HG03095 (cell line): Measurements from ENCODE around the gene CD300C.
"Not testable (repeated sequence)": the region's sequence is repeated elsewhere in the genome, so short reads cannot be mapped to it uniquely, and the experiment has no call there.

ENCODE experiments used
- ATAC-seq: cut with Tn5 transposase; IDR thresholded peaks from one replicate; pipeline ENCODE4 v1.9.1; 2021; ENCODE audit warnings: moderate library complexity; ENCODE audit not compliant: unreplicated experiment

Gene CD300C

GRCh38 chr17:74563358-74563757, 17.4 kb upstream of the CD300C start:
- ATAC-seq: no peak

- ATAC-seq: no peak
Observed at GRCh38 chr17:74561586-74561985, 15.7 kb upstream of the CD300C start.

DNA sequence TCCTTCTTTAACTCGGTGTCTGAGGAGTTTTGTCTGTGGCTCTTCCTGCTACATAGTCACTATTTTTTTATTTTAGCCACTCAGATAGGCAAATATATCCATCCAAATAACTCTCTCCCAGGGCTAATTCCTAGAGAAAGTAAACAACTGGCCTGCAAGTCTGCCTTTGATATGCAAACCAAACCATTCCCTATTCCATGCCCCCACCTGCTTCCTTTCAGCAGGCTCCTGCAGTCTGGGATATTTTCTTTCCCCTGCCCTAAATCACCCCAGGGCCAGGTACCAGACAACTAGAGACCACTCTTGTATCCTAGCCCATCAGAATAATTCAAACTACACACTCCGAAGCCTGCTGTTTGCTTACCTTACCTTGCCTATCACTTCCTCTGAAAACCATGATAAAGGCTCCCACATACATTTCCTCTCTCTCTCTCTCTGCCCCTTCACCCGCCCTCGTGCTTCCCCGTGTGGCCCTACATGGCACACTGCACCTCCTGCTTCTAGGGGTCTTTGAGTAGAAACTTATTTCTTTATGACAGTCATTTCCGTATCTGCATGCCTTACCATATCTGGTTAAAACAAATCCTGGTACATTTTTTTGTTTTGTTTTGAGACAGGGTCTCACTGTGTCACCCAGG, 13.1 kb upstream of the CD300C start:
- no peak for ATAC-seq

DNA sequence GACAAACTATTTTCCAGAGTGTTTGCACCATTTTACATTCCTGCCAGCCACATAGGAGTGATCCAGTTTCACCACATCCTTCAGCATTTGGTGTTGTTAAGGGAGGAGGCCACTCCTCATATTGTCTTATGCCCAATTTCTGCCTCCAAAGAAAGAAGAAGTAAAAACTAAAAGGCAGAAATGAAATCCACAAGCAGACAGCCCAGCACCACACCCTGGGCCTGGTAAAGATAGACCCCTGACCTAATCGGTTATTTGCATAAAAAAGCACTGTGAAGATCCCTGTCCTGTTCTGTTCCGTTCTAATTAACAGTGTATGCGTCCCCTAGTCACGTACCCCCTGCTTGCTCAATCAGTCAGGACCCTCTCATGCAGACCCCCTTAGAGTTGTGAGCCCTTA, 12.5 kb upstream of the CD300C start:
- not testable (repeated sequence) for ATAC-seq

- ATAC-seq: no peak
Observed at GRCh38 chr17:74555427-74555940, 9.6 kb upstream of the CD300C start.

DNA sequence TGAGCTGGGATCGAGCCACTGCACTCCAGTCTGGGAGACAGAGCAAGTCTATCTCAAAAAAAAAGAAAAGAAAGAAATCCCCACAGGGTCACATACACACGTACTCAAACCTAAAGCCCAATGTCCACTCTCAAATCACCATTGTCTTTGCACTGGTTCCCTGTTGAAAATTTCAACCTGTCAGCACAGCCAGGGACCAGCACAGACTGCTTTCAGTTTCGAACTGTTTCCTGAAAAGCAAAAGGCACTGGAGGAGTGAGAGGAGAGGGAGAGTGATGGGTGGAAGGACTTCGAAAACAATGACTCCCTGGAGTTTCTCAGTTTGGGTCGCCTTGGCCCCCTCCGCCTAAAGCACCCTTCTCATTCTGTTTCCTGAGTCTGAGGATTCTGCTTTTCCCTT, 9.0 kb upstream of the CD300C start:
- no peak for ATAC-seq

DNA sequence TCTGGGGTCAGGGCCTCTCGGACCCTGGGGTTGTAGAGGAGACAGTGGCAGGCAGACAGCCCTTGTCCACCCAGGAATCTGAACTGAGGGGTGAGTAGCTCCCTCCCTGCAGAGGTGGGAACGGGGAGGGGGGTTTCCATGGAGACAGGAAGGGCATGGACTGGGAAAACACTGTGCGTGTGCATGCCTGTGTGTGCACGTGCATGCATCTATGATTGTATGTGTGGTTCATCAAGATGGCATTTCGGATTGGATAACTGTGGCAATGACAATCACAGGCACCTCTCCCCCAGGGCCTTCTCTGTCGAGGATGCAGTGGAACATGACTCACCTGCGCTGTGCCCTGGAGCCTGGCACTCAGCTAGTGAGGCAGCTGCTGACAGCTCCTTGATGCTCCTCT, 6.1 kb upstream of the CD300C start:
- no peak for ATAC-seq

DNA sequence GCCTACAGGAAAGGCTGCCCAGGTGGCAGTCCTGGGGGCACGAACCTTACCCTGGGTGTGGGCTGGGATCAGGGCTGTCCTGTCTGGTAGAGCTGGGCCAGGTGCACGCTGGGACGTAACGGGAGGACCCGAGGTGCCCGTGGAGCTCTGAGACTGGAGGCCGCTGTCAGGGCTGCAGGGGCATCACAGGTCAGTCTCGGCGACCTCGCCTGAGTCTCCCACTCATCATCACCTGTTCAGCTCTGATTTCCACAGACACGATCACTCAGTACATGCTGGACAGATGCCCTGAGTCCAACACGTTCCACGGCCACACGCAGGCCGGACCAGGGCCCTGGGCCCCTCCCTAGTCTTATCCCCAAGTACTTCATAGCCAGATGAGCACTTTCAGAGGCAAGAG, 4.7 kb upstream of the CD300C start:
- ATAC-seq: no peak

- ATAC-seq: no peak
Observed at GRCh38 chr17:74549343-74549742, 3.4 kb upstream of the CD300C start.

GRCh38 chr17:74547736-74548135, 1.8 kb upstream of the CD300C start:
- ATAC-seq: no peak

DNA sequence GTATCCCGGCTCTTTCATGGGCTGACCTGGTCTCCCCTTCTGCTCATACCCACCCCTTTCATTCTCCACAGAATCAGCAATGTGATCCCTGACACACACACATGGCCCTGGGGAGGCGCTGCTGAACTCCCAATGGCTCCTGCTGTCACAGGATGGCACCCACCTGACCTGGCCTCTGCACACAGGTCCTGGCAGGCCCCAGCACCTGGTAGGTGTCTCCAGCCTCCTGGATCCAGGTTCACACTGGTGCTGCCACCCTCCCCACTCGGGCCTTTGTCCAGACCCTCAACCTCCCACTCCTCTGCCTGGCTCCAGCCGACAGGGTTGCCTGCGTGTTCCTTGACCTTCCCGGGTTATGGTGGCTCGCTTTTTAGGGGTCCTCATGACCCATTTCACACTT, 1.3 kb upstream of the CD300C start:
- ATAC-seq: no peak

DNA sequence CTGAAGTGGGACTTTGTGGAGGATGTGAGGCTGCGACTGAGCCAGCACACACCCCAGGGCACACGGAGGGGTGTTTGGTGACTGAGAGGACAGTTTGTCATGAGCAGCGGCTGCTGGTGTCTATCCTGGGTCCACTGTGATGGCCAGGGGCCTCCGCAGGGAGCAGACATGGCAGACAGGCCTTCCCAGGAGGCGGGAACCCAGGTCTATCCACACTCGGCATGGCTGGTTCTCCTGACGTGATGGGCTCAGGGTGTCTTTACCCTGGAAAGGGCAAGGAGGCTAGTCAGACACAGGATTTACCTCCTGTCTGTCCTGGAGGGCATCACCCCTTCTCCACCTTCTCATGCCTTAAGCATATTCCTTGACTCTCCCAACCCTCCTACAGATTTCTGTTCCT, 671 bp upstream of the CD300C start:
- ATAC-seq: no peak

DNA sequence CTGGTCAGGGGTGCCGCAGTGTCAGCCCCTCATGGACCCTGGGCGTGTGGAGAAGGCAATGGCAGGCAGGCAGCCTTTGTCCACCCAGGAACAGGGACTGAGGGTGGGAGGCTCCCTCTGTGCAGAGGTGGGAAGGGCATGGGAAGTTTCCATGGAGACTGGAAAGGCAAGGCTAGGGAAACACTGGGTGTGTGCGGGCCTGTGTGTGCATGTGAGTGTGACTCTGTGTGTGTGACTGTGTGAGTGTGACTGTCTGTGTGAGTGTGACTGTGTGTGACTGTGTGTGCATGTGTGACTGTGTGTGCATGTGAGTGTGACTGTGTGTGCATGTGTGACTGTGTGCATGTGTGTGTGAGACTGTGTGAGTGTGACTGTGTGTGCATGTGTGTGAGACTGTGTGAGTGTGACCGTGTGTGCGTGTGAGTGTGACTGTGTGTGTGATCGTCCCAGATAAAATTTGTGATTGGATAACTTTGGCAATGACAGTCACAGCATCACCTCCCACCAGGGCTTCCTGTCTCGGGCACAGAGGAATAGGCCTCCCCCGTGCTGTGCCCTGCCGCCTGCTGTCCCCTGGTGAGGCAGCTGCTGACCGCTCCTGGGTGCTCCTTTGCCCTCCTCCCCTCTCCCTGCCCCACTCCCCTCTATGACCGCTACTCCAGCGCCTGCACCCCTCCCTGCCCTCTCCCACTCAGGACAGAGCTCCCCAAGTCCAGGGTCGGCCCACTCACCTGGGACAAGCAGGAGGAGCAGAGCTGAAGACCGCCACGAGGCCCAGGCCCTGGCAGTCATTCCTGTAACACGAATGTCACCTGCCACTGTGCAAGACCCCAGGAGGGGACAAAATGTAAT, 698 bp downstream of the CD300C start:
- no peak for ATAC-seq

- no peak for ATAC-seq
Observed at GRCh38 chr17:74543891-74544760, 1.8 kb downstream of the CD300C start.

GRCh38 chr17:74543406-74543805, 2.5 kb downstream of the CD300C start:
- ATAC-seq: no peak

DNA sequence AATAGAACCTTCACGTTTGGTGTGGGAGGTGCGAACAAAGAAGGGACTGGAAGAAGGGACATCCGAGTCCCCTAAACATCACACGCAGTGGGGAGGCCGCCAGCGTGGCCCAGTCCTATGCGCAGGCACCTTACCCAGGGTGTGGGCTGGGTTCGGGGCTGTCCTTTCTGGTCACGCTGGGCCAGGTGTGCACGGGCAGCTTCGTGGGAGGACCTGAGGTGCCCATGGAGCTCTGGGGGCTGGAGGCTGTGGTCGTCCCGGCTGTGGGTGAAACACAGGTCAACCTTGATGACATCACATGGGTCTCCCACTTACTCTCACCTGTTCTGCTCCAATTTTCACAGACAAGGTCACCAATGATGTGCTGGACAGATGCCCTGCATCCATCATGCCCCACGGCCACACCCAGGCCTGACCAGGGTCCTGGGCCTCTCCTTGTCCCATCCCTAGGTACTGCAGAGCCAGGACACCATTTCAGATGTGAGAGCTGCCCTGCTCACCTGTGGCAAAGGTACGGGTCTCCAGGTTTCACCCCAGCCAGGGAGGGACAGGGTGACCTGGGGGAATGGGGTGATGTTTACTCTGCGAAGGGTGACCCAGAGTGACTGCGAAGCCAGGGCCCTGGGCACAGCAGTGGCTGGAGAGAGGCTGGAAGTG, 3.1 kb downstream of the CD300C start:
- ATAC-seq: no peak

GRCh38 chr17:74542166-74542565, 3.7 kb downstream of the CD300C start:
- no peak for ATAC-seq

DNA sequence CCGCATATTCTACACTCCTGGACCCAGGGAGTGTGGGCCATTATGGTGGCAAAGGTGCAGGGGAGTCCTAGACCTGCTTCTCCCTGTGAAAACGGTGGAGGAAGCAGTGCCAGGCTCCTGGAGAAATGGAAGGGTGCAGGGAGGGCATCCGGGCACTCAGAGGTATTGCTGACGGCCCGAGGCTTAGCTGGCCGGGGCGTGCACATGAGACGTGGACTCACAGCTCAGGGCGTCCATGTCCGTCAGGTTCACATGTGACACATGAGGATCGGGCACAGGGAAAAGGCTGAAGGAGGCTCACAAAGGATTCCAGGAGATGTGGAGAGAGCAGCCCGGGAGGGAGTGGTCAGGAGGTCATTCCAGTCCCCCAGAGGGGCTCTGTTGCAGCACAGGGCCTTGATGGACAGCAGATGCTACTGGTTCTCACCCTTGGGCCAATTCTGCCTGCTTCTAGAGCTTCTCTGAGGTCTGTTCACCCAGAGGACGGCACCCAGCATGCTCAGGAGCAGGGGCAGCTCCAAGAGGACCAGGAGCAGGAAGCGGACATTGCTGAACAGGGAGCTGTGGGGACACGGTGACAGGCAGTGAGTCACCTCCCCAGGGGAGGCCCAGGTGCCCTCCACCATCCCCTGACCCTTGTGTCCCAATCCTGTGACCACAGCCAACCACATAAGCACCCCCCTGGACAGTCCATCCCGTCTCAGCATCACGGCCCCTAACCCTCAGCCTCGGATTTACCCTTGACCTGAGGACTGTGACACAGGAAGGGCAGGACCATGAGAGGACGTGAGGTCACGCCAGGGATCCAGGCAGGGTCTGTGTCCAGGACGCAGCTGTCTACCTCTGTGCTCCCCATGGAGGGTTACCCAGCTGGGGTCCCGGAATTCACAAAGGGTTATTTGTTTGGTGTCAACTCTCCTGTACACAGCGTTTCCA, 4.5 kb downstream of the CD300C start:
- no peak for ATAC-seq

- ATAC-seq: no peak
Observed at GRCh38 chr17:74539281-74539820, 6.6 kb downstream of the CD300C start.
